Epithelial cell of proximal tubule (primary cell): ENCODE measurements around the gene HBS1L. TPM values are rescaled to one million over a fixed set of nuclear protein-coding genes. Genes with fewer than 3 reads are reported as not detected.

ENCODE experiments used
- DNase-seq: peaks from one replicate; pipeline ENCODE4 v3.0.0-alpha.2; 2011; ENCODE audit warnings: low read depth
- H3K4me3 ChIP-seq: 2 replicates; pipeline ENCODE4 v1.5.1; 2011; ENCODE audit warnings: low read depth, mild to moderate bottlenecking, low read length
- total RNA-seq: library from RNA; depleted of rRNA; stranded (reverse); fragments of >200 nt; gene quantifications from 2 replicates; pipeline ENCODE4 v1.2.3, GENCODE V29; 2015
- TF ChIP-seq, protein P1 (sequence below): conservative IDR thresholded peaks from 2 replicates; pipeline ENCODE4 v1.5.1; 2012; ENCODE audit warnings: low read depth, mild to moderate bottlenecking, low read length

HBS1L gene
- total RNA-seq, 1 donor from 2014 or later = 91.7 TPM

GRCh38 chr6:134943522-134944111 lies 111.0 kb downstream of the HBS1L start:
- H3K4me3 ChIP-seq = no peak overlapping the region
- TF ChIP-seq, protein P1, sequence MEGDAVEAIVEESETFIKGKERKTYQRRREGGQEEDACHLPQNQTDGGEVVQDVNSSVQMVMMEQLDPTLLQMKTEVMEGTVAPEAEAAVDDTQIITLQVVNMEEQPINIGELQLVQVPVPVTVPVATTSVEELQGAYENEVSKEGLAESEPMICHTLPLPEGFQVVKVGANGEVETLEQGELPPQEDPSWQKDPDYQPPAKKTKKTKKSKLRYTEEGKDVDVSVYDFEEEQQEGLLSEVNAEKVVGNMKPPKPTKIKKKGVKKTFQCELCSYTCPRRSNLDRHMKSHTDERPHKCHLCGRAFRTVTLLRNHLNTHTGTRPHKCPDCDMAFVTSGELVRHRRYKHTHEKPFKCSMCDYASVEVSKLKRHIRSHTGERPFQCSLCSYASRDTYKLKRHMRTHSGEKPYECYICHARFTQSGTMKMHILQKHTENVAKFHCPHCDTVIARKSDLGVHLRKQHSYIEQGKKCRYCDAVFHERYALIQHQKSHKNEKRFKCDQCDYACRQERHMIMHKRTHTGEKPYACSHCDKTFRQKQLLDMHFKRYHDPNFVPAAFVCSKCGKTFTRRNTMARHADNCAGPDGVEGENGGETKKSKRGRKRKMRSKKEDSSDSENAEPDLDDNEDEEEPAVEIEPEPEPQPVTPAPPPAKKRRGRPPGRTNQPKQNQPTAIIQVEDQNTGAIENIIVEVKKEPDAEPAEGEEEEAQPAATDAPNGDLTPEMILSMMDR = no peak
- no peak for DNase-seq

- no peak overlapping the region for H3K4me3 ChIP-seq
- TF ChIP-seq, protein P1 = no peak
- no peak for DNase-seq
These were observed 115.7 kb downstream of the HBS1L start for GRCh38 chr6:134938896-134939295.

DNA sequence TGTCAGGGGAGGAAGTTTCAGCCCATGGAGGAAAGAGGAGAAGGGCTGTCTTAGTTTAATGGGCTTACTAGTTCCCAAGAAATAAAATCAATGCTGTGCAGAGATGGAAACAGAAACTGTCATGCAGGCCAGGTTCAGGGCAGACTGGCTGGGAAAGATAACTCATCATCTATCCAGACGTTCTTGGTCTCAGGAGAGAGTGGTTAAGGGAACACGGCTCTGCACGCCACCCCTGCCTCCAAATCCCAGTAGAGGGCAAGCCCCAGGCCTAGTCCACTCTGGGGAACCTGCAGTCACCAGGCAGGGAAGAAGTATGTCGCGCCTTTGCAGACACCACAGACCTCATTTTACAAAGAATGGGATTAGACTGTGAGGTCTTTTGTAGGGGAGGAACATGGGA lies 117.2 kb downstream of the HBS1L start:
- H3K4me3 ChIP-seq = no peak overlapping the region
- TF ChIP-seq, protein P1 = no peak
- no peak for DNase-seq

- TF ChIP-seq, protein P1 = no peak
These were observed 117.7 kb downstream of the HBS1L start for GRCh38 chr6:134936931-134937330.

GRCh38 chr6:134936476-134936875 lies 118.1 kb downstream of the HBS1L start:
- TF ChIP-seq, protein P1 = no peak
- DNase-seq = no peak
- no peak overlapping the region for H3K4me3 ChIP-seq

More at GRCh38 chr6:134936931-134937330, 117.7 kb downstream of the HBS1L start:
- DNase-seq = peak; percentile 60
- H3K4me3 ChIP-seq = no peak overlapping the region

- peak; percentile 64 for DNase-seq
- H3K4me3 ChIP-seq = no peak overlapping the region
- TF ChIP-seq, protein P1 = no peak
These were observed 119.7 kb downstream of the HBS1L start for GRCh38 chr6:134934793-134935485.
